GM18870 (cell line): ENCODE results near the gene MAPKAP1.
"Not testable (repeated sequence)": the region's sequence is repeated elsewhere in the genome, so short reads cannot be mapped to it uniquely, and the experiment has no call there.

Experiments
- ATAC-seq: cut with Tn5 transposase; IDR thresholded peaks from one replicate; pipeline ENCODE4 v1.9.1; 2021; ENCODE audit warnings: moderate library complexity; ENCODE audit not compliant: unreplicated experiment

MAPKAP1 gene

DNA sequence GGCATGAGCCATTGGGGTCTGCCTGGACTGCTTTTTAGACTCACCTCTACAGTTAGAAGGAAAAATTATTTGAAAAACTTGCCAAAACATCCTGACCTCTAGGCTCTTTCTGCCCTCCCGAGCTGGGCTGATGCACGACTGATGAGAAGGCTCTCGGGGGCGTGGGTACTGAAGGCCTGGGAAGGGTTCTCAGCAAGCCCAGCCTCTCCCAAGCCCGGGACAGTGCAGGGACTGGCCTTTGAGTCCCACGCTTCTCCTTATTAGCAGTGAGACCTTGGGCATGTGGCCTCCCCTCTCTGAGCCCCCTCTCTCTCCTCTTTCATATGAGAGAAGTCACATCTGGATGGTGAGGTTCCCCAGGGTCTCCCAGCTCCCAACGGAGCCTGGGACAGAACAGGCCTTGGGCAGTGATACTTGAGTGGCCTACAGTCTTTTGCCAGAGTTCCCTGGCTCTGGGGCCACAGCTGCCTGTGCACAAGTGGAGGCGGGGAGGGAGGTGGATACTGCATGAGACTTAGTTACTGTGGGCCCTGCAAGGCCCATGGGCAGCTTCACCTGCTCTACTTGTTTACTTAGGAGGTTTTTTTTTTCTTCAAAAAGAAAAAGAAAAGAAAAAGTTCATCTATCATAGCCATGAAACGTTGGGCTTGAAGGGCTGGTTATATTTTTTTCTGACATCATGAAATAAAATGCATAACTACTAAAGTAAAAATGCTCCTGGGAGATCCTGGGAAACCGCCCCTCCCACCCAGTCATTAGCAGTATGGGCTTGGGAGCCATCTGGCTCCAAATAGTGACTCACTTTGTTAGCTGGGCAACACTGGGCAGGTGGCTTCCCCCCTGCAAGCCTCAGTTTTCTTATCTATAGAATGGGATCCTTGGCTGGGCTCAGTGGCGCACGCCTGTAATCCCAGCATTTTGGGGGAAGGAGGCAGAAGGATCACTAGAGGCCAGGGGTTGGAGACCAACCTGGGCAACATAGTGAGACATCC is 306.0 kb downstream of the MAPKAP1 start:
- ATAC-seq, result no peak

DNA sequence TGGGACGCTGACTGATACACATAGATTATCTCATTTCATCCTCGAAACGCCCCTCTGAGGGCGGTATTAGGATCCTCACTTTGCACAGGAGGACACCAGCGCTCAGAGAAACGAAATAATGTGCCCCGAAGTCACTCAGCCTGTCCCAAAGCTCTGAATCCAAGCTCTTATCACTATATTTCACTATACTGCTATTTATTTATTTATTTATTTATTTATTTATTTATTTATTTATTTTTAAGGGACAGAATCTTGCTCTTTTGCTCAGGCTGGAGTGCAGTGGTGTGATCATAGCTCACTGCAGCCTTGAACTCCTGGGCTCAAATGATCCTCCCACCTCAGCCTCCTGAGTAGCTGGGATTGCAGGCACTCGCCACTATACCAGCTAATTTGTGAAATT is 306.8 kb downstream of the MAPKAP1 start:
- ATAC-seq, result not testable (repeated sequence)

DNA sequence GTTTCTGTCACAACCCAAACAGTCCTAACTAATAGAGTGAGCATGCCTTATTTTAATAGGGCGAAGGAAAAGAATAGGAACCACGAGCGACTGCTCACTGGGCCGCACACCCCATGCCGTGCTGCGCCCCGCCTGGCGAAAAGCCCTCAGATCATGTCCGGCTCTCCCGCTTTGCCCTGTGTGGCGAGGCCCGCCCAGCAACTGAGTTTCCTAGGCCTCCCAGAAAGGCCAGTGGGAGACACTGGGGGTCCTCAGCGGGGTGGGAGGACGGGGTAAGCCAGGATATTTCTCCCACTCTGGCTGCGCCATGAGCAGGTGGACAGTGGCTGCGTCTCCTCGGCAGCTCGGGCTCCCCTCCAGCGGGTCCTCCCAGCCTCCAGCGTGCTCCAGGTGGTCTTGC is 307.3 kb downstream of the MAPKAP1 start:
- no peak for ATAC-seq

GRCh38 chr9:125399165-125399564 is 307.8 kb downstream of the MAPKAP1 start:
- ATAC-seq, result no peak

DNA sequence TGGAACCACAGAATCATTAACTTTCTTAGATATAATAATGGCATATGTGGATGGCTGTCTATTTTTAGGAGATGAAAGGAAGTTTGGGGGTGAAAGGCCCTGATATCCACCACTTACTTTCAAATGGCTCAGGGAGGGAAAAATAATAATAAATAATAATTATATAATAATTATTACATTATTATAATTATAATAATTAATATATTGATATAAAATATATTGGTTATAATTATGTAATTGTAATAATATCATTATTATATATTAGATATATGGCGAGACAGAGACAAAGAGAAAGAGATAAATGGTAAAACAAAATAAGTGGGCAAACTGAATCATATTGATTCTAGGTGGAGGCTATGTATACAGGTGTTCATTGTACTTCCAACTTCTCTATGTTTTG is 308.8 kb downstream of the MAPKAP1 start:
- ATAC-seq, result no peak

DNA sequence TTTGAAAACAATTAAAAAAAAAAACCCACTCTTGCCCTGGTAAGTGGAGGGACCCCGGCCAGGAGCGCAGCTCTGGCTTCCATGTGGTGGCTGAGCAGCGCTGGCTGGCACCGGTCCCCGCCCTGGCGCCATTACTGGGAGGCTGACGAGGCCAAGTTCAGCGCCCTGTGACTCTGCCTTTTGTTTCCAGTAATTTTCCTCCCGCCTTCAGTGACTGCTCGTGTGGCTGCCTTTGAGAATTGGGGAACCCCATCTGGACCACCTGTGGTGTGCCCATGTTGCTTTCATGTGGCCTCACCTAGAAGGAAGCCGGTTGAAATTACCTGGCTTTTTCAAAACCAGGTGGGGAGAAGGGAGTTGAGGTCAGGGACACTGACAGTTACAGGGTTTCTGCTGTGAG is 309.3 kb downstream of the MAPKAP1 start:
- ATAC-seq, result no peak

DNA sequence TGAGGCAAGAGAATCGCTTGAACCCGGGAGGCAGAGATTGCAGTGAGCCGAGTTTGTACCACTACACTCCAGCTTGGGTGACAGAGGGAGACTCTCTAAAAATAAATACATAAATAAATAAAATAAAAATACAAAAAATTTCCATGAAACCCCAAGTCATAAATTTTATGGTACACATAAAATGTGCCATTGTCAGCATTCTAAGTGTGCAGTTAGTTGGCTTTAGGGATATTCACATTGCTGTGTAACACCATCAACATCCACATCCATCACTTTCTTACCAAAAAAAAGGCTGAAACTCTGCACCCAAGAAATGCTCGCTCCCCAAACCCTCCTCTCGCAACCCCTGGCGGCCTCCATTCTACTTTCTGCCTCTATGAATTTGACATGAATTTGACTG is 310.2 kb downstream of the MAPKAP1 start:
- ATAC-seq, result no peak

- no peak for ATAC-seq
Observed at GRCh38 chr9:125393426-125393825, 313.6 kb downstream of the MAPKAP1 start.

DNA sequence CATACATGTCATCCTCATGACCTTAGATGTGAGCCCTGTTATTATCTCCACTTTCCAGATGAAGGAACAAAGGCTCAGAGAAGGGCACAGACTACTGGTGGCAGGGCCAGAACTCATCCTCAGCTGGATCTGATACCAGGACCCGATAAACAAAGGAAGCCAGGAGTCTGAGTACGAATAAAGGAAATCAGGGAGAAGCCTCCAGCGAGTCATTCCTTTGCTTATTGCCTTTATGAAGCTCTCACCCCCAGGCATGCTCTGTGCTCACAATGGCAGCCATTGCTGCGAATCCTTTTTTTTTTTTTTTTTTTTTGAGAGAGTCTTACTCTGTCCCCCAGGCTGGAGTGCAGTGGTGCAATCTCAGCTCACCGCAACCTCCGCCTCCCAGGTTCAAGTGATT is 315.3 kb downstream of the MAPKAP1 start:
- ATAC-seq, result no peak

DNA sequence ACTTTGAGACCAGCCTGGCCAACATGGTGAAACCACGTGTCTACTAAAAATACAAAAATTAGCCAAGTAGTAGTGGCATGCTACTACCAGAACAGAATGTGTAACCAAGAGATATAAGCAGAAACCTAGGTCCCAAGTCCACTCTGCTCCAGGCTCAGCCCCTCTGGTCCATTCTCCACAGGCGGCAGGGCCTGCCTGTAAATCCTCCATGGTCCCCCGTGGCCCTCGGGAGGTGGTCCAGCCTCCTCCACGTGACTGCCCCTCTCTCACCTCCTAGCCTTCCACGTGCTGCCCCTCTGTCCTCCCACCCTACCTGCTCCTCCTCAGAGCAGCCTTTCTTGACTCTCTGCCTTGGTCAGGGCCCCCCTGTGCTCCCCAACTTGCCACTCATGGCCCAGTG is 318.0 kb downstream of the MAPKAP1 start:
- no peak for ATAC-seq

DNA sequence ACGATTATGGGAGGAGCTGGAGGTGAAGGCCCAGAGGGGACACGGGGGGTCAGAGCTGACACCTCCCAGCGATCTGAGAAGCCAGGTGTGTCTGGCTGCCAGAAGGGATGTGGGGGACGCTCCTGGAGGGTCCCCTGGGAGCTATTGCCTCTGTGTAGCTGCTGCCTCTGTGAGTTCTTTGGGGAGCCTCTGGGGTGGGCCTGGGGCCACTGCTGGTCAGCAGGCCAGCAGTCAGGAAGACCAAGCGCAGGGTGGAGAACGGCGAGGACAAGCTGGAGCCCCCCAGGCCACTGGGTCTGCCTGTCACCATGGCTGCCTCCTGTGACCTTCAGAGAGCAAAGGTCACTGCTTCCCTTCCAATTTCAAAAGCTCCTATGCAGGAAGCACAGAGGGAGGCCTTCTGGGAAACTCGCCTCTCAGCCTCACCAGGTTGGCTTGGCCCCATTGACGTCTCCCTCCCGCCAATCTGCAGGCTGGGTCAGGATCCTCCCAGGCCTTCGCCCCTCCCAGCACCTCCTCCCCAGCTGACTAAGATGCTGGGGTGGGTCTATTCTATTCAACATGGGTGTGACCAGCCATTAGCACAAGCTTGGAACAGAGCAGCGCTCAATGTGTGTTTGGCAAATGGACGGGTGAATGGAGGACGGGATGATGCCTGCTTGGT is 319.0 kb downstream of the MAPKAP1 start:
- ATAC-seq, result no peak
